CD14-positive monocyte (primary cell): Measurements from ENCODE around the gene SETBP1. TPM values are rescaled to one million over a fixed set of nuclear protein-coding genes. Genes with fewer than 3 reads are reported as not detected.

Experiments
- DNase-seq, 3 donors: peaks; one replicate each; pipeline ENCODE4 v3.0.0-alpha.2; 2011 to 2022
- H2AFZ ChIP-seq: 2 replicates; pipeline ENCODE4 v1.6.0; 2012; ENCODE audit warnings: mild to moderate bottlenecking, low read depth, low read length, inconsistent platforms; ENCODE audit not compliant: insufficient read depth, poor library complexity, severe bottlenecking
- H3K27ac ChIP-seq, 2 donors: 1 replicate in 1 of 2; 2 replicates in 1 of 2; pipeline ENCODE4 v1.5.1; 2012 to 2013; ENCODE audit warnings: low read length in 2 of 2, control low read depth in 1 of 2, inconsistent platforms in 1 of 2, low read depth in 1 of 2, mild to moderate bottlenecking in 1 of 2
- H3K27me3 ChIP-seq, 2 donors: one replicate each; pipeline versions ENCODE4 v1.6.0 to v1.6.1; 2011 to 2013; ENCODE audit warnings: low read length in 2 of 2; ENCODE audit not compliant: control insufficient read depth in 2 of 2, insufficient read depth in 2 of 2
- H3K36me3 ChIP-seq, 2 donors: replicated peaks in 1 of 2; 1 replicate in 1 of 2; 2 replicates in 1 of 2; pipeline versions ENCODE4 v1.5.1 to v1.6.1; 2012 to 2013; ENCODE audit warnings: low read length in 2 of 2, control low read depth in 1 of 2, inconsistent platforms in 1 of 2, mild to moderate bottlenecking in 1 of 2; ENCODE audit not compliant: insufficient read depth in 2 of 2, control insufficient read depth in 1 of 2
- H3K4me1 ChIP-seq, 2 donors: 1 replicate in 1 of 2; 2 replicates in 1 of 2; pipeline versions ENCODE4 v1.5.1 to v1.6.1; 2012 to 2013; ENCODE audit warnings: low read length in 2 of 2, control low read depth in 1 of 2, inconsistent platforms in 1 of 2, mild to moderate bottlenecking in 1 of 2, moderate library complexity in 1 of 2; ENCODE audit not compliant: insufficient read depth in 2 of 2, control insufficient read depth in 1 of 2
- H3K4me2 ChIP-seq: replicated peaks from 2 replicates; pipeline ENCODE3; 2012; ENCODE audit warnings: low read length, moderate library complexity, mild to moderate bottlenecking; ENCODE audit not compliant: poor library complexity, severe bottlenecking; ENCODE audit errors: extremely low read depth
- H3K4me3 ChIP-seq, 3 experiments: fragments of 200-600 bp in 1 of 3; sonication (generic) in 1 of 3; replicated peaks in 1 of 3; 1 replicate in 2 of 3; 2 replicates in 1 of 3; pipeline ENCODE4 v1.5.1; 2011 to 2013; ENCODE audit warnings: low read length in 3 of 3, mild to moderate bottlenecking in 3 of 3, control low read depth in 2 of 3, low read depth in 2 of 3, inconsistent platforms in 1 of 3, moderate library complexity in 1 of 3
- H3K79me2 ChIP-seq: 2 replicates; pipeline ENCODE4 v1.6.0; 2012; ENCODE audit warnings: mild to moderate bottlenecking, control low read depth, inconsistent platforms, low read length, moderate library complexity; ENCODE audit not compliant: insufficient read depth
- H3K9ac ChIP-seq: 2 replicates; pipeline ENCODE4 v1.6.0; 2017; ENCODE audit warnings: low read length, mild to moderate bottlenecking; ENCODE audit not compliant: insufficient read depth, poor library complexity, severe bottlenecking
- H3K9me3 ChIP-seq, 2 donors: replicated peaks in 1 of 2; 1 replicate in 1 of 2; 2 replicates in 1 of 2; pipeline versions ENCODE4 v1.5.1 to v1.6.1; 2012 to 2013; ENCODE audit warnings: low read length in 2 of 2, control low read depth in 1 of 2; ENCODE audit not compliant: control insufficient read depth in 1 of 2, insufficient read depth in 1 of 2
- H4K20me1 ChIP-seq: 2 replicates; pipeline ENCODE4 v1.6.0; 2012; ENCODE audit warnings: mild to moderate bottlenecking, low read length, control low read depth, moderate library complexity; ENCODE audit not compliant: insufficient read depth
- H3K27ac Mint-ChIP-seq, 7 donors: one replicate each; pipeline ENCODE4 v1.8.0; 2020; ENCODE audit warnings: mild to moderate bottlenecking in 7 of 7, mixed read lengths in 7 of 7, moderate library complexity in 6 of 7, inconsistent platforms in 2 of 7
- H3K27me3 Mint-ChIP-seq, 3 donors: one replicate each; pipeline ENCODE4 v1.8.0; 2021 to 2022; ENCODE audit warnings: low read depth in 3 of 3, mild to moderate bottlenecking in 3 of 3, mixed read lengths in 3 of 3, moderate library complexity in 3 of 3, inconsistent platforms in 1 of 3
- H3K36me3 Mint-ChIP-seq, 2 donors: one replicate each; pipeline ENCODE4 v1.8.0; 2020; ENCODE audit warnings: mixed read lengths in 2 of 2, inconsistent platforms in 1 of 2, mild to moderate bottlenecking in 1 of 2
- H3K4me1 Mint-ChIP-seq: one replicate; pipeline ENCODE4 v1.8.0; 2020; ENCODE audit warnings: mild to moderate bottlenecking, mixed read lengths
- H3K4me3 Mint-ChIP-seq, 2 donors: one replicate each; pipeline ENCODE4 v1.8.0; 2020; ENCODE audit warnings: mild to moderate bottlenecking in 2 of 2, mixed read lengths in 2 of 2, moderate library complexity in 1 of 2
- H3K9me3 Mint-ChIP-seq, 7 donors: one replicate each; pipeline ENCODE4 v1.8.0; 2020 to 2022; ENCODE audit warnings: mixed read lengths in 7 of 7, mild to moderate bottlenecking in 6 of 7, moderate library complexity in 6 of 7, inconsistent platforms in 2 of 7
- WGBS: methylation state at CpG from one replicate; pipeline ENCODE4 v1.1.5; 2013; ENCODE audit warnings: missing lambda C conversion rate; ENCODE audit not compliant: insufficient coverage; 5-methylcytosine and 5-hydroxymethylcytosine counted together
- intact Hi-C, 2 donors: fragments of 100-400 bp; cut with micrococcal nuclease; formaldehyde crosslinking; loops; one replicate each; pipeline versions ENCODE4 v1.15.0 to v1.15.1; 2023
- polyA plus RNA-seq, 3 donors: library from polyadenylated mRNA; depleted of rRNA in 1 of 3; unstranded in 2 of 3; stranded (reverse) in 1 of 3; fragments of 300-500 nt in 2 of 3; fragments of >200 nt in 1 of 3; fragmentation: Illumina TruSeq in 2 of 3; gene quantifications; 1 replicate in 2 of 3; 2 replicates in 1 of 3; pipeline ENCODE4 v1.2.3, GENCODE V29; 2012 to 2021
- TF ChIP-seq, protein P1 (sequence below): fragments of 200-600 bp; IDR thresholded peaks from one replicate; pipeline ENCODE4 v1.8.0; 2022; ENCODE audit warnings: antibody characterized with exemption, mild to moderate bottlenecking

The SETBP1 gene
- polyA plus RNA-seq, 3 donors, result 0.01 to 1.2 TPM; not detected in 1

DNA sequence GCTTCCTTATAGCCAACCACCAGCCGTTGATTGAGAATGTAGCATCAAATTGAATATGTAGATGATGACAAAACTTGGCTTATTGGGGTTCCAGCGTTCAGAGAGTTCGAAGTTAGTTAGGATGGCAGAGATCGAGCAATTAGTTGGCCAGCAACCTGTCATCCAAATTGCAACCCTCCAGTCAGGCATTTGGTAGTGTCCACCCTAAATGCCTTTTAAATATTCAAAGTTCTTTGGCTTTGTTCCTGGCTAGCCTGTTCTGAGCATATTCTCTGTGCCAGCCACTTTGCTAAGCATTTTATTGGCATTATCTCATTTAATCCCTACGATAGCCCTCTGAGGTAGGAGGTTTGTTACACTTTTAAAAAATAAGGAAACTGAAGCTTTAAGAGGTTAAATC lies 342.8 kb downstream of the SETBP1 start:
- Mint-ChIP-seq H3K36me3 (no peaks in the 10 kb centered on the region), H3K4me1 (peaks cover 6% of the 10 kb centered on the region), H3K9me3 (peaks cover 0 to 3% (median 0%) of the 10 kb centered on the region in 7 donors), H3K27ac (no peak overlapping the region), H3K4me3 (no peak overlapping the region), H3K27me3 (no peaks in the 10 kb centered on the region)
- intact Hi-C loops, result no loop called here
- Histone ChIP-seq H3K27ac (no peak overlapping the region), H4K20me1 (no peaks in the 10 kb centered on the region), H2AFZ (no peak overlapping the region), H3K4me2 (no peak overlapping the region), H3K4me1 (peaks cover 0 to 5% of the 10 kb centered on the region in 2 donors), H3K4me3 (no peak overlapping the region), H3K36me3 (no peaks in the 10 kb centered on the region), H3K79me2 (no peaks in the 10 kb centered on the region), H3K9me3 (no peaks in the 10 kb centered on the region), H3K27me3 (no peaks in the 10 kb centered on the region), H3K9ac (no peak overlapping the region)
- 100% methylated on average over 1 of the region's 5 CpGs for whole genome bisulfite sequencing
- no peak for DNase-seq
- TF ChIP-seq, protein P1, sequence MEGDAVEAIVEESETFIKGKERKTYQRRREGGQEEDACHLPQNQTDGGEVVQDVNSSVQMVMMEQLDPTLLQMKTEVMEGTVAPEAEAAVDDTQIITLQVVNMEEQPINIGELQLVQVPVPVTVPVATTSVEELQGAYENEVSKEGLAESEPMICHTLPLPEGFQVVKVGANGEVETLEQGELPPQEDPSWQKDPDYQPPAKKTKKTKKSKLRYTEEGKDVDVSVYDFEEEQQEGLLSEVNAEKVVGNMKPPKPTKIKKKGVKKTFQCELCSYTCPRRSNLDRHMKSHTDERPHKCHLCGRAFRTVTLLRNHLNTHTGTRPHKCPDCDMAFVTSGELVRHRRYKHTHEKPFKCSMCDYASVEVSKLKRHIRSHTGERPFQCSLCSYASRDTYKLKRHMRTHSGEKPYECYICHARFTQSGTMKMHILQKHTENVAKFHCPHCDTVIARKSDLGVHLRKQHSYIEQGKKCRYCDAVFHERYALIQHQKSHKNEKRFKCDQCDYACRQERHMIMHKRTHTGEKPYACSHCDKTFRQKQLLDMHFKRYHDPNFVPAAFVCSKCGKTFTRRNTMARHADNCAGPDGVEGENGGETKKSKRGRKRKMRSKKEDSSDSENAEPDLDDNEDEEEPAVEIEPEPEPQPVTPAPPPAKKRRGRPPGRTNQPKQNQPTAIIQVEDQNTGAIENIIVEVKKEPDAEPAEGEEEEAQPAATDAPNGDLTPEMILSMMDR, result no peak

DNA sequence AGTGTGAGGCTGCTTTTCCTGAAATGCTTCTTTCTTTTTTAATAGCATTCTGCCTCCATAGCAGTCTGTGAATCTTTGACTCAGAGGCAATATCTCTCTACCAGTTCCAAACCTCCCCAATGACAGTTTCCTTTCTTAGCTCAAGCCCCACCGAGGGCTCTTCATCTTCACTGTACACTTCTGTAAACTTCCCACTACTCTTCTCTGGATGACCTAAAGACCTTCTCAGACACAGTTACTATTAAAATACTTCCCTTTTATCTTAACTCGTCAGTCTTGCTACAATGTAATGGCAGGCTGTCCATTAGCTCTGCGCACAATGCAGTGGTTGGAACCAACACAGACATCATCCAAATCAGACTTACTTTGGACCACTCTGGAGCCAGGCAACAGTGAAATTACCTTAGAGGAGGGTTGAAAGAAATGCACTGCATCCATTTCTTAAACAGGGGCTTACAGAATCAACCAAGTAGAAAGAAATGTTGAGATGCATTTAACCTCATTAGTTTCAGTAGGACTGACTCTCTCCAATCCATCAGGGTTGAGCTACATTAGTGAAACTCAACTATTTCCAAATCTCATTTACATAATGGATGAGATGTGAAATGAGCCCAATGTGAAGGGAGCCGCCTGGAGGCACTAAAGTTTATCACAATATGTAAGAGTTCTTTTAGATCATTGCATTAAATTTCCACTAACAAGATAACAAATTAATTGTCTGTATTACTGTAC lies 343.8 kb downstream of the SETBP1 start:
- Histone ChIP-seq H2AFZ (no peak overlapping the region), H3K27me3 (no peaks in the 10 kb centered on the region), H3K36me3 (no peaks in the 10 kb centered on the region), H3K27ac (no peak overlapping the region), H3K79me2 (no peaks in the 10 kb centered on the region), H3K9ac (no peak overlapping the region), H3K4me2 (no peak overlapping the region), H3K4me3 (no peak overlapping the region), H4K20me1 (no peaks in the 10 kb centered on the region), H3K9me3 (no peaks in the 10 kb centered on the region), H3K4me1 (peaks cover 0 to 5% of the 10 kb centered on the region in 2 donors)
- DNase-seq, result peak in 1 of 3 donors; percentile 1
- TF ChIP-seq, protein P1, result no peak
- intact Hi-C loops, result no loop called here
- WGBS, result 6% methylated on average over 2 of the region's 4 CpGs
- Mint-ChIP-seq H3K27ac (no peak overlapping the region), H3K27me3 (no peaks in the 10 kb centered on the region), H3K36me3 (no peaks in the 10 kb centered on the region), H3K9me3 (peaks cover 0 to 3% (median 0%) of the 10 kb centered on the region in 7 donors), H3K4me3 (no peak overlapping the region), H3K4me1 (peaks cover 6% of the 10 kb centered on the region)
